Vagina (tissue), 2 donors: ENCODE results near the gene ARHGEF18.

ENCODE experiments used
- POLR2A ChIP-seq, 2 donors: fragments of 450-650 bp; IDR thresholded peaks; one replicate each; pipeline ENCODE4 v1.6.1; 2017; ENCODE audit warnings: antibody characterized with exemption in 2 of 2, mild to moderate bottlenecking in 2 of 2, moderate library complexity in 2 of 2
- POLR2AphosphoS5 ChIP-seq, 2 donors: sonication (generic); formaldehyde crosslinking; IDR thresholded peaks; one replicate each; pipeline ENCODE4 v1.9.0; 2017; ENCODE audit warnings: antibody characterized with exemption in 2 of 2, mild to moderate bottlenecking in 2 of 2, low read depth in 1 of 2; ENCODE audit not compliant: insufficient read depth in 1 of 2
- TF ChIP-seq, protein P1 (sequence below), 3 experiments: fragments of 450-650 bp in 2 of 3; fragments of 200-600 bp in 1 of 3; sonication (generic) in 1 of 3; IDR thresholded peaks; one replicate each; pipeline ENCODE4 v1.5.1; 2017 to 2019; ENCODE audit warnings: antibody characterized with exemption in 3 of 3, mild to moderate bottlenecking in 2 of 3, moderate library complexity in 2 of 3

DNA sequence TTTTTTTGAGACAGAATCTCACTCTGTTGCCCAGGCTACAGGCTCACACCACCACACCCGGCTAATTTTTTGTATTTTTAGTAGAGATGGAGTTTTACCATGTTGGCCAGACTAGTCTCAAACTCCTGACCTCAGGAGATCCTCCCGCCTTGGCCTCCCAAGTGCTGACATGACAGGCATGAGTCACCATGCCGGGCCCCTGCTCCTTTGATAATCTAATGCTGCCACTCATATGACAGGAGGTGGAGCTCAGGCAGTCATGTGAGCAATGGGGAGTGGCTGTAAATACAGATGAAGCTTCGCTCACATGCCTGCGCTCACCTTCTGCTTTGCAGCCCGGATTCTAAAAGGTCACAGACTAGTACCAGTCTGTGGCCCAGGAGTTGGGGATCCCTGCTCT lies 25.1 kb downstream of the ARHGEF18 start:
- TF ChIP-seq, protein P1, sequence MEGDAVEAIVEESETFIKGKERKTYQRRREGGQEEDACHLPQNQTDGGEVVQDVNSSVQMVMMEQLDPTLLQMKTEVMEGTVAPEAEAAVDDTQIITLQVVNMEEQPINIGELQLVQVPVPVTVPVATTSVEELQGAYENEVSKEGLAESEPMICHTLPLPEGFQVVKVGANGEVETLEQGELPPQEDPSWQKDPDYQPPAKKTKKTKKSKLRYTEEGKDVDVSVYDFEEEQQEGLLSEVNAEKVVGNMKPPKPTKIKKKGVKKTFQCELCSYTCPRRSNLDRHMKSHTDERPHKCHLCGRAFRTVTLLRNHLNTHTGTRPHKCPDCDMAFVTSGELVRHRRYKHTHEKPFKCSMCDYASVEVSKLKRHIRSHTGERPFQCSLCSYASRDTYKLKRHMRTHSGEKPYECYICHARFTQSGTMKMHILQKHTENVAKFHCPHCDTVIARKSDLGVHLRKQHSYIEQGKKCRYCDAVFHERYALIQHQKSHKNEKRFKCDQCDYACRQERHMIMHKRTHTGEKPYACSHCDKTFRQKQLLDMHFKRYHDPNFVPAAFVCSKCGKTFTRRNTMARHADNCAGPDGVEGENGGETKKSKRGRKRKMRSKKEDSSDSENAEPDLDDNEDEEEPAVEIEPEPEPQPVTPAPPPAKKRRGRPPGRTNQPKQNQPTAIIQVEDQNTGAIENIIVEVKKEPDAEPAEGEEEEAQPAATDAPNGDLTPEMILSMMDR (IDR thresholded peaks at IDR 0.05) = no peak
- TF ChIP-seq POLR2AphosphoS5 (IDR thresholded peaks at IDR 0.05; ENCODE audit: insufficient read depth in 1 of 2, low read depth in 1 of 2) (no peak), POLR2A (IDR thresholded peaks at IDR 0.05) (no peak)
